Prostate gland (tissue), 1 donor: ENCODE results near the gene ENPP7.

Experiments
- POLR2A ChIP-seq: fragments of 450-650 bp; IDR thresholded peaks from one replicate; pipeline ENCODE4 v1.6.1; 2016; ENCODE audit warnings: antibody characterized with exemption, mild to moderate bottlenecking
- POLR2AphosphoS5 ChIP-seq: sonication (generic); formaldehyde crosslinking; IDR thresholded peaks from one replicate; pipeline ENCODE4 v1.6.1; 2017; ENCODE audit warnings: antibody characterized with exemption

DNA sequence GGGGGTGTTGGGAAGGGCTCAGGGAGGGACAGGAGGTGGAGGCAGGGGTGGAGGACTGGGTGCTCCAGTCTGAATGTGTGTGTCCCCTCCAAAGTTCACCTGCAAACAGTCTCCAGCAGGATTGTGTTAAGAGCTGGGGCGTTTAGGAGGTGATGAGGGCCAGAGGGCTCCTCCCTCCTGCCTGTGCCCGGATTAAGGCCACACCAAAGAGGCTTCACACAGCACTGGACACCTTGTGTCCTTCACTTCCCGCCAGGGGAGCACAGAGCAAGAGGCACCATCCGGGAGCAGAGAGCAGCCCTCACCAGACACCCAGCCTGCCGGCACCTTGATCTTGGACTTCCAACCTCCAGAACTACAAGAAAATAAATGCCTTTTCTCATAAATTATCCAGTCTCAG, 30.2 kb upstream of the ENPP7 start:
- TF ChIP-seq POLR2AphosphoS5 (no peak), POLR2A (no peak)
